Measurements from ENCODE around the gene MAMDC4.

- no peak for TF ChIP-seq CTCF (IDR thresholded peaks at IDR 0.05)
- TF ChIP-seq ZFX (IDR thresholded peaks at IDR 0.05; ENCODE audit: borderline replicate concordance) = no peak
Measured at GRCh38 chr9:136885950-136886578, 33.9 kb downstream of the MAMDC4 start, which contains the start of gene TRAF2.

Data from 22Rv1 (cell line).